ENCODE measurements around the gene ACBD6. TPM values are rescaled to one million over a fixed set of nuclear protein-coding genes. Genes with fewer than 3 reads are reported as not detected.

Gene ACBD6
- total and polyA plus RNA-seq, 2 of the 4 experiments (the other 2 are of a cell fraction) = 52.5 to 59.1 TPM

- Histone ChIP-seq H3K4me2 (ENCODE audit: low read depth, low read length) (no peak overlapping the region), H3K9ac (ENCODE audit: low read depth, low read length) (no peak overlapping the region), H2BK5ac (ENCODE audit: low read depth, low read length, poor library complexity, severe bottlenecking) (peak overlapping the region; percentile 99), H3K9me1 (ENCODE audit: insufficient read depth, low read length) (peaks cover 7% of the 10 kb centered on the region; the same call in 1 of the 2 replicates), H3K56ac (ENCODE audit: extremely low read depth, insufficient read depth, low read length) (no peak overlapping the region), H2AK5ac (ENCODE audit: low read depth, low read length) (peak overlapping the region; percentile 67), H3K36me3 (ENCODE audit: control insufficient read depth, insufficient read depth, low read length) (no peaks in the 10 kb centered on the region), H3K79me1 (ENCODE audit: low read depth in 1 of 2, low read length in 2 of 2) (peaks cover 0 to 3% of the 10 kb centered on the region in 2 experiments; a peak in 1 of 4 replicates), H4K91ac (ENCODE audit: insufficient read depth, low read depth, low read length) (peak overlapping the region; percentile 77), H3K23ac (ENCODE audit: low read depth, low read length) (no peak overlapping the region), H3K4me3 (ENCODE audit: insufficient read depth, low read depth, low read length) (no peak overlapping the region), H2BK15ac (ENCODE audit: low read depth, low read length) (no peak overlapping the region; the same call in 2 of the 3 replicates), H3K4me1 (ENCODE audit: control insufficient read depth, insufficient read depth, low read length) (peaks cover 16% of the 10 kb centered on the region), H2AFZ (replicated peaks; ENCODE audit: low read length, poor library complexity) (peak overlapping the region; percentile 69), H3K27me3 (ENCODE audit: control insufficient read depth, insufficient read depth, low read length) (no peaks in the 10 kb centered on the region), H4K8ac (ENCODE audit: low read depth in 2 of 2, low read length in 2 of 2) (peak overlapping the region in 1 of 2 experiments; percentile 55; a peak in 1 of 4 replicates), H3K4ac (ENCODE audit: low read depth, low read length) (peak overlapping the region; percentile 80), H2AK9ac (replicated peaks; ENCODE audit: low read depth, low read length, poor library complexity) (peak overlapping the region; percentile 68), H3K18ac (ENCODE audit: low read depth, low read length) (peak overlapping the region; percentile 80; the same call in 1 of the 2 replicates), H4K5ac (ENCODE audit: low read depth, low read length) (peak overlapping the region; percentile 62), H3K9me3 (ENCODE audit: control insufficient read depth, insufficient read depth, low read length) (peaks cover 10% of the 10 kb centered on the region), H3K14ac (replicated peaks; ENCODE audit: low read depth, low read length) (0 out of 2 replicates have a peak overlapping the region, but pooled peaks have one; percentile 26), H4K20me1 (ENCODE audit: insufficient read depth, low read length) (no peaks in the 10 kb centered on the region; the same call in 1 of the 2 replicates), H3K27ac (ENCODE audit: insufficient read depth, low read length) (peak overlapping the region; percentile 99), H2BK20ac (ENCODE audit: low read depth, low read length) (peak overlapping the region; percentile 28), H2BK120ac (ENCODE audit: low read depth, low read length) (peak overlapping the region; percentile 84)
- 100% methylated on average over 4 of the region's 21 CpGs; no CpG with 5 or more reads in 1 of the 2 experiments for WGBS, 2 experiments (ENCODE audit: extremely low coverage in 2 of 2, insufficient read length in 1 of 2)
- CTCF ChIA-PET = no interaction called here
- intact Hi-C loops (cut with micrococcal nuclease) (no loop called here), in situ Hi-C loops (cut with MboI; ENCODE audit: low sequenced_read_pairs) (no loop called here), dilution Hi-C loops (cut with HindIII; ENCODE audit: low sequenced_read_pairs, unreplicated experiment) (no loop called here)
- no TSS peak for BruUV-seq (replicated peaks)
- DNase-seq = no peak
- no peak for ATAC-seq (ENCODE audit: low read depth)
- TF ChIP-seq FOS (IDR thresholded peaks at IDR 0.05; ENCODE audit: low read depth, low read length) = no peak
- TF ChIP-seq POLR2A (IDR thresholded peaks at IDR 0.05; ENCODE audit: low read depth, low read length) = no peak
- no peak for TF ChIP-seq NFE2L2 (IDR thresholded peaks at IDR 0.05; ENCODE audit: low read depth, low read length)
- no peak for TF ChIP-seq CTCF (conservative IDR thresholded peaks at IDR 0.05; ENCODE audit: low read depth, low read length)
- no peak for TF ChIP-seq RAD21 (IDR thresholded peaks at IDR 0.05; ENCODE audit: low read length)
- TF ChIP-seq SMC3 (IDR thresholded peaks at IDR 0.05; ENCODE audit: low read depth, low read length) = no peak
- no peak for TF ChIP-seq CHD1 (IDR thresholded peaks at IDR 0.05; ENCODE audit: low read depth, low read length)
- TF ChIP-seq CEBPB (IDR thresholded peaks at IDR 0.05; ENCODE audit: low read depth, low read length) = no peak
- TF ChIP-seq, protein P1, sequence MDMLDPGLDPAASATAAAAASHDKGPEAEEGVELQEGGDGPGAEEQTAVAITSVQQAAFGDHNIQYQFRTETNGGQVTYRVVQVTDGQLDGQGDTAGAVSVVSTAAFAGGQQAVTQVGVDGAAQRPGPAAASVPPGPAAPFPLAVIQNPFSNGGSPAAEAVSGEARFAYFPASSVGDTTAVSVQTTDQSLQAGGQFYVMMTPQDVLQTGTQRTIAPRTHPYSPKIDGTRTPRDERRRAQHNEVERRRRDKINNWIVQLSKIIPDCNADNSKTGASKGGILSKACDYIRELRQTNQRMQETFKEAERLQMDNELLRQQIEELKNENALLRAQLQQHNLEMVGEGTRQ (IDR thresholded peaks at IDR 0.05; ENCODE audit: low read depth, low read length) = no peak
- TF ChIP-seq RFX5 (IDR thresholded peaks at IDR 0.05; ENCODE audit: low read depth, low read length) = no peak
- TF ChIP-seq ELK1 (IDR thresholded peaks at IDR 0.05; ENCODE audit: borderline replicate concordance, low read depth, low read length) = no peak
- no peak for TF ChIP-seq MXI1 (IDR thresholded peaks at IDR 0.05; ENCODE audit: borderline replicate concordance, low read depth, low read length)
- POLR2A ChIA-PET (ENCODE audit: unreplicated experiment) = no interaction called here
Measured at GRCh38 chr1:180508725-180509097, 6.3 kb upstream of the ACBD6 start.
